ENCODE data around the gene LIMS3.
"Not testable (repeated sequence)": the region's sequence is repeated elsewhere in the genome, so short reads cannot be mapped to it uniquely, and the experiment has no call there.

DNA sequence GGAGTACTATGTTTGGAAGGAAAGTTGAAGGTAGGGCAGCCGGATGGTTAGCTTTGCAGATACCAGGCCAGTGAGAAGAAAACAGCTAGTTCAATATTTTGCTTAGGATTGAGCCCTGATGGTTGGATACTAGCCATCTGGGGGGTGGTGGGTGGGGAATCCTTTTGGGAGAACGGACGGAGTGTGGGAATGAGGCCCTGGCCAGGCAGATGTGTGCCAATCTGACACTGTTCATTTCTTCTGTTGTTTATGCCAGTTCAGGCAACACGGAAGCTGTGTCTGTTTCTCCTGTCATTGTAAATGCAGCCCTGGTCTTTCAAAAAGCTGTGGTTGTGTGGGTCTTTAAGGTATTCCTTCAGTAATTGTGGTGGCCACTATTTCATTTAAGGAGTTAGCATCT, 7.5 kb upstream of the LIMS3 start:
- not testable (repeated sequence) for TF ChIP-seq POLR2A, CTCF (IDR thresholded peaks at IDR 0.05)

All from thyroid gland (tissue), 4 donors.